Stimulated activated naive CD8-positive, alpha-beta T cell treated with anti-CD3 and anti-CD28 coated beads, Interleukin-15, Interleukin-2, amounts not matched to agents 100 ng/mL and 50 ng/mL, for 24 hours (primary cell): Measurements from ENCODE around the gene RFX2.
"Not testable (repeated sequence)": the region's sequence is repeated elsewhere in the genome, so short reads cannot be mapped to it uniquely, and the experiment has no call there.

Experiments used
- H3K27ac Mint-ChIP-seq: one replicate; pipeline ENCODE4 v1.8.0; 2021; ENCODE audit warnings: mild to moderate bottlenecking, mixed read lengths
- H3K27me3 Mint-ChIP-seq: one replicate; pipeline ENCODE4 v1.8.0; 2021; ENCODE audit warnings: mixed read lengths
- H3K36me3 Mint-ChIP-seq: one replicate; pipeline ENCODE4 v1.8.0; 2021; ENCODE audit warnings: low read depth, mixed read lengths
- H3K4me1 Mint-ChIP-seq: one replicate; pipeline ENCODE4 v1.8.0; 2021; ENCODE audit warnings: low read depth, mixed read lengths
- H3K4me3 Mint-ChIP-seq: one replicate; pipeline ENCODE4 v1.8.0; 2021; ENCODE audit warnings: mild to moderate bottlenecking, mixed read lengths
- H3K9me3 Mint-ChIP-seq: one replicate; pipeline ENCODE4 v1.8.0; 2021; ENCODE audit warnings: mixed read lengths

Gene RFX2

GRCh38 chr19:6032381-6032780 lies 77.9 kb downstream of the RFX2 start:
- peaks cover 8% of the 10 kb centered on the region for H3K4me1 Mint-ChIP-seq
- H3K36me3 Mint-ChIP-seq, result peaks cover 8% of the 10 kb centered on the region
- no peak overlapping the region for H3K27ac Mint-ChIP-seq
- no peaks in the 10 kb centered on the region for H3K9me3 Mint-ChIP-seq
- no peak overlapping the region for H3K4me3 Mint-ChIP-seq
- H3K27me3 Mint-ChIP-seq, result no peaks in the 10 kb centered on the region

- Mint-ChIP-seq H3K27me3 (no peaks in the 10 kb centered on the region), H3K4me1 (peaks cover 8% of the 10 kb centered on the region), H3K36me3 (no peaks in the 10 kb centered on the region), H3K9me3 (no peaks in the 10 kb centered on the region), H3K4me3 (no peak overlapping the region), H3K27ac (no peak overlapping the region)
Measured at GRCh38 chr19:6030214-6030507, 80.1 kb downstream of the RFX2 start.

GRCh38 chr19:6026390-6027227 lies 83.7 kb downstream of the RFX2 start:
- no peak overlapping the region for H3K27ac Mint-ChIP-seq
- no peak overlapping the region for H3K4me3 Mint-ChIP-seq
- H3K27me3 Mint-ChIP-seq, result no peaks in the 10 kb centered on the region
- H3K4me1 Mint-ChIP-seq, result peaks cover 8% of the 10 kb centered on the region
- no peaks in the 10 kb centered on the region for H3K36me3 Mint-ChIP-seq
- H3K9me3 Mint-ChIP-seq, result no peaks in the 10 kb centered on the region

GRCh38 chr19:6024756-6025155 lies 85.5 kb downstream of the RFX2 start:
- not testable (repeated sequence) for H3K27me3 Mint-ChIP-seq, H3K4me3 Mint-ChIP-seq, H3K27ac Mint-ChIP-seq, H3K4me1 Mint-ChIP-seq, H3K36me3 Mint-ChIP-seq, H3K9me3 Mint-ChIP-seq

- Mint-ChIP-seq H3K4me3 (no peak overlapping the region), H3K9me3 (no peaks in the 10 kb centered on the region), H3K27me3 (no peaks in the 10 kb centered on the region), H3K4me1 (no peaks in the 10 kb centered on the region), H3K36me3 (no peaks in the 10 kb centered on the region), H3K27ac (no peak overlapping the region)
Measured at GRCh38 chr19:6023936-6024335, 86.4 kb downstream of the RFX2 start.

GRCh38 chr19:6023085-6023682 lies 87.1 kb downstream of the RFX2 start:
- no peak overlapping the region for H3K4me3 Mint-ChIP-seq
- H3K27ac Mint-ChIP-seq, result peak overlapping the region; percentile 21
- H3K36me3 Mint-ChIP-seq, result no peaks in the 10 kb centered on the region
- no peaks in the 10 kb centered on the region for H3K4me1 Mint-ChIP-seq
- H3K9me3 Mint-ChIP-seq, result no peaks in the 10 kb centered on the region
- H3K27me3 Mint-ChIP-seq, result no peaks in the 10 kb centered on the region

- no peak overlapping the region for H3K27ac Mint-ChIP-seq
- H3K36me3 Mint-ChIP-seq, result no peaks in the 10 kb centered on the region
- no peaks in the 10 kb centered on the region for H3K27me3 Mint-ChIP-seq
- H3K4me3 Mint-ChIP-seq, result no peak overlapping the region
- H3K9me3 Mint-ChIP-seq, result no peaks in the 10 kb centered on the region
- H3K4me1 Mint-ChIP-seq, result no peaks in the 10 kb centered on the region
Measured at GRCh38 chr19:6022570-6023064, 87.7 kb downstream of the RFX2 start.

GRCh38 chr19:6021878-6022569 lies 88.3 kb downstream of the RFX2 start:
- Mint-ChIP-seq H3K9me3 (no peaks in the 10 kb centered on the region), H3K27ac (no peak overlapping the region), H3K4me3 (no peak overlapping the region), H3K36me3 (no peaks in the 10 kb centered on the region), H3K4me1 (no peaks in the 10 kb centered on the region), H3K27me3 (no peaks in the 10 kb centered on the region)

- Mint-ChIP-seq H3K36me3 (no peaks in the 10 kb centered on the region), H3K4me3 (no peak overlapping the region), H3K9me3 (no peaks in the 10 kb centered on the region), H3K27me3 (no peaks in the 10 kb centered on the region), H3K27ac (no peak overlapping the region), H3K4me1 (no peaks in the 10 kb centered on the region)
Measured at GRCh38 chr19:6020972-6021805, 89.1 kb downstream of the RFX2 start.

- Mint-ChIP-seq H3K9me3 (no peaks in the 10 kb centered on the region), H3K4me1 (no peaks in the 10 kb centered on the region), H3K36me3 (no peaks in the 10 kb centered on the region), H3K27me3 (no peaks in the 10 kb centered on the region), H3K4me3 (no peak overlapping the region), H3K27ac (no peak overlapping the region)
Measured at GRCh38 chr19:6020166-6020882, 90.0 kb downstream of the RFX2 start.

GRCh38 chr19:6018786-6019185 lies 91.5 kb downstream of the RFX2 start:
- Mint-ChIP-seq H3K36me3 (no peaks in the 10 kb centered on the region), H3K27me3 (no peaks in the 10 kb centered on the region), H3K4me3 (no peak overlapping the region), H3K27ac (no peak overlapping the region), H3K4me1 (no peaks in the 10 kb centered on the region), H3K9me3 (no peaks in the 10 kb centered on the region)

- no peaks in the 10 kb centered on the region for H3K27me3 Mint-ChIP-seq
- H3K9me3 Mint-ChIP-seq, result no peaks in the 10 kb centered on the region
- no peaks in the 10 kb centered on the region for H3K4me1 Mint-ChIP-seq
- no peak overlapping the region for H3K27ac Mint-ChIP-seq
- no peak overlapping the region for H3K4me3 Mint-ChIP-seq
- no peaks in the 10 kb centered on the region for H3K36me3 Mint-ChIP-seq
Measured at GRCh38 chr19:6017576-6017975, 92.7 kb downstream of the RFX2 start.

- H3K27ac Mint-ChIP-seq, result no peak overlapping the region
Measured at GRCh38 chr19:6015841-6016545, 94.3 kb downstream of the RFX2 start.

More at GRCh38 chr19:6015841-6016545, 94.3 kb downstream of the RFX2 start:
- Mint-ChIP-seq H3K4me1 (no peaks in the 10 kb centered on the region), H3K36me3 (no peaks in the 10 kb centered on the region), H3K4me3 (no peak overlapping the region), H3K27me3 (no peaks in the 10 kb centered on the region), H3K9me3 (no peaks in the 10 kb centered on the region)
